NCI-H2227 (cell line): ENCODE measurements around the gene SALL1.
A peak's percentile ranks its signal among the peaks of the same experiment; 100 is the strongest.

Experiments
- DNase-seq: peaks from one replicate; lab custom pipeline; 2025; ENCODE audit not compliant: unreplicated experiment; lab: John Stamatoyannopoulos, UW

The SALL1 gene

DNA sequence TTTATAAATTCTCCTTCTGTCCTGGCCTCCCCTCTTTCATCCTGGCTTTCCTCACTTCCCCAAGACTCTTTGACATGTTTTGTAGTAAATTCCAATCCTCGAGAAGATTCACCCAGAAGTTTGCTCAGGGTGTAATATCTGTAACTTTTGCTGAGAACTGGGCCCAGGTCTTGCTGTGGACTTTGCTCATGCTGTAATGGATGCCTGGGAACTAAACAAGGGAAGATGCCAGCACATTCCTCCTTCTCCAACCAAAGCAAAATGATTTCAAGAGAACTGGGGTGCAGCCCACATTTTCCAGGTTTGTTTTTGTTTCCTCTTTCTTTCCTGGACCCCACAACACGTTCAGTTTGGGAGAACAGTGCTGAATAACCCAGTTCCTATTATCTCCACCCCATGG, 6.6 kb upstream of the SALL1 start:
- no peak for DNase-seq

DNA sequence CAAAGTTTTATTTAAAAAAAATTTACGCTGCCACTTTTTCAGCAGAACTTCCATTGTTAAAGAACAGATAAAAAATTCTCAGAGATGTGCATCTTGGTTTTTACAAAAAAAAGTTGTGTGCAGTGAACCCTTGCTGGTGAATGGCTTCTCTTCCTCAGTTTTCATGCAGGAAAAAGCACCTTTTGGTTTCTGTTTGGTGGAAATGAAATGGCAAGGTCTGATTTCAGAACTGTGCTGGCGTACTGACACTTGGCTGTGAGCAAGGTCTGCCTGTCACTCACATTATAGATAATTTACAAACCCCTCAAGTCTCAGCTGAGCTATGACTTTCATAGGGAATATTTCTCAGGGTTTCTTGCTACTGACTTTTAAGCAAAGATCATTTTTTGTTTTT, 5.7 kb upstream of the SALL1 start:
- no peak for DNase-seq

DNA sequence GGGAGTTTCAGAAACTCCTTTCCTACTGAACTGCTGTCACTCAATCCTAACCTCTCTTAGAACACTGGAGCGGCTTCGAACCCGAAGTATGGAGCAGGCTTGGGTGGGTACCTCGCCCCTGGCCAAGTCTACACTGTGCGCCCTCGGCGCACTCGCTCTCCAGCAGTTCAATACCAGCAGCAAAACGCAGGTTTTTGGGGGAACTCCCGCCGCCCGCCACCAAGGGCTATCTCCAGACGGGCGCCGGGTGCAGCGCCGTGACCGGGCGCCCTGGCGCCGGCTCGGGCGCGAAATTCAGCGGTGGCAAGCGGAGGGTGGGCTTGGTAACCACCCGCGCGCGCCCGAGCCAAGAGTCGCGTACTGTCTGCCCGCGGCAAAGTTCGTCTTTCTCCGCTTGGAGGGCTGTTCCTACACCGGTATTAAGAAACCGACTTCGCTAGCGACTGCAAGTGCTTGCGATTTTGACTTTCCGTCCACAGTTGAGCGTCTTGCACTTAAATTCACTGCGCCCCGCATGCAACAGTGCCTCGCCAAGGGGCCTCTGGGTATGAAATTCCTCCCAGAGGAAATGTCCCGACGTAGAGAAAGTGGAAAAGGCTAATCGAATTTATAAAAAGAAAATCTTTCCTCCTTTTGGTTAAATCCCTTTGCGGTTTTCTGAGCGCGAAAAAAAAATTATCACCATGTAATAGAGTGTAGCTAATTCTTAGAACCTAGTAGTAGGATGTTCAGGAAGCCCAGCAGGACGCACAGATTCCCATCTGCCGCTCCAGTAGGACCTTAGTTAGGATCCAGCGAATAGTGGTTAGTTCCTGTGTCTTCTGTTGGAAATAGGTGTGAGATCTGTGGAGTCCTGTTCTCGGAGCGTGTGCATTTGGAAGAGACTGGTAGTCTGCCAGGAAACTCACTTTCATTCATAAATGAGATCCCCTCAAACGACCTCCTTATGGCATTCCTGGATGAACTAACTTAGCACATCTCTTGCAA, 5.0 kb upstream of the SALL1 start:
- peak; percentile 22 for DNase-seq

DNA sequence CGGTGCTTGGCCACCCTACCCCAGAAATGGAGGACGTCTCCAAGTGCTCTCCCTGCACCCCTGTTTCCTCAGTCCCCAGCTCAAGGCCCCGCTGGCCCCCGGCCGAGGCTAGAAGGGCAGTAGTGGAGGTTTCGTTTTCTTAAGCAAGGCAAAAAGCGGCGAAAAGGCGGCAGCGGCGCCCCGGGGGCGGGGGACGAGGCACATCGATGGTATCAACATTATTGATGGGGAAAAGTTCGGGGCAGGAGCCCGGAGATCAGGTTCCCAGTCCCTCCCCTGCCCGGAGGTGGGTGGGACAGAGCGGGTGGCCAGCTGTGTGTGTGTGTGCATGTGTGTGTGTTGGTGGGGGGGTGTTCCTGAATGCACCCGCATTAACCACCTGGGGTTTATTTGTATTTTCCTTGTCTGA, 4.1 kb upstream of the SALL1 start:
- no peak for DNase-seq

DNA sequence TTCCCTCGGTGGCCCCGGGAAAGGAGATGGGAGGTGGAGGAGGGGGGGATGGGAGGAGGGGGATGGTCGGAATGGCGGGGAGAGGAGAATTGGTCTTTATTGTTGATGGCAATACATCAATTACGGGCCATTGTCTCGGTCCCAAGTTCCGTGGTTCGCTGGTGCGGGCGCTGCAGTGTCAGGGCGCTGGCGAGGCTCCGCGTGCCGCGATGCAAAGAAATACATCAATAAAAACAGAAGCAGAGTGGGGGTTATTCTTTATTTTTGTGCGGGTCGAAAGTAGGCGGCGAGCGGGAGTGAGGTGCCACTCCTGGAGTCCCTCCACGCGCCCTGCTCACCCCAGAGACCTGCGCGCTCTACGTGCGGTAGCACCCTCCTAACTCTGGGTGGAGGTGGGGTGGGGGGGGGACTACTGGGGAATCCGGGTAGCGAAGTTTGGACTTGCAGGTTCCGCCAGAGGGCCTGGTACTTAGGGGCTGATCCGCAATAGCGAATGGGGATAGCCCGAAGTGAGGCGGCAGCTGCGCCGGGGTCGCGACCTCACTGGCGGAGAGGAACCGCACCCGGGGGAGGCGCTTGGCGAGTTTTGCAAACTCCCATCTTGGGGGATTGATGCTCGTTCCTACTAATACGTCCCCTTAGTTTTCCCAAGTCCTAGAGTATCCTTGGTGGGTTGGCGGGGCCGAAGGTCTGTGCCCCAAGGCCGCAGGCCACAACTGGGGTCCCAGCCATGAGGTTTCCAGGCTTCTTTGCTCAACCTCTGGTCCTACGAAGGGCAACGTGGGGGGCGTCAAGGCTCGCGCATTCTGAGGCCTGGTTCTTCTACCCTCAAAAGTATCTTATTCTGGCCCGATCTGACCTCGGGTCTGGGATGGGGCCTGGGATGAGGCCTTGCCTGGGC, 3.5 kb upstream of the SALL1 start:
- no peak for DNase-seq

DNA sequence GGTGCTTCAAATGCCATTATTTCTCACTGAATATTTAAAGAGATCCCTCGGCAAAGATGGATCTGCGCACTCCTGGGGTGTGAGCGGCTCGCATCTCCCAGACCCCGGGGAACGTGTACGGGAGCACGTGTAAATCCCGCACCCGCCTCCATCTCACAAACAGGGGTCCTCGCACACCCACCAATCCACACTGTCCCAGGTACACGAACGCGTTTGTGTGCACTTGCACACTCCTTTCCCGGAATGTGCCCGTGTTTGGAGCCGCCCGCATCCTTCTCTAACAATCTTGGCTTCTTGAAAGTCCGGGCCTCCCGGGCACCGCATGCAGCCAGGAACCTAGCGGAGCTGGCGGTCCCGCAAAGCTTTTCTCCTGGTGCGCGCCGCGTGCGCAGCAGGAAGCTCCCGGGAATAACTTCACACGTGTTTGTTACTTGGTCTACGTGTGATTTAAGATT, 2.5 kb upstream of the SALL1 start:
- DNase-seq = no peak

DNA sequence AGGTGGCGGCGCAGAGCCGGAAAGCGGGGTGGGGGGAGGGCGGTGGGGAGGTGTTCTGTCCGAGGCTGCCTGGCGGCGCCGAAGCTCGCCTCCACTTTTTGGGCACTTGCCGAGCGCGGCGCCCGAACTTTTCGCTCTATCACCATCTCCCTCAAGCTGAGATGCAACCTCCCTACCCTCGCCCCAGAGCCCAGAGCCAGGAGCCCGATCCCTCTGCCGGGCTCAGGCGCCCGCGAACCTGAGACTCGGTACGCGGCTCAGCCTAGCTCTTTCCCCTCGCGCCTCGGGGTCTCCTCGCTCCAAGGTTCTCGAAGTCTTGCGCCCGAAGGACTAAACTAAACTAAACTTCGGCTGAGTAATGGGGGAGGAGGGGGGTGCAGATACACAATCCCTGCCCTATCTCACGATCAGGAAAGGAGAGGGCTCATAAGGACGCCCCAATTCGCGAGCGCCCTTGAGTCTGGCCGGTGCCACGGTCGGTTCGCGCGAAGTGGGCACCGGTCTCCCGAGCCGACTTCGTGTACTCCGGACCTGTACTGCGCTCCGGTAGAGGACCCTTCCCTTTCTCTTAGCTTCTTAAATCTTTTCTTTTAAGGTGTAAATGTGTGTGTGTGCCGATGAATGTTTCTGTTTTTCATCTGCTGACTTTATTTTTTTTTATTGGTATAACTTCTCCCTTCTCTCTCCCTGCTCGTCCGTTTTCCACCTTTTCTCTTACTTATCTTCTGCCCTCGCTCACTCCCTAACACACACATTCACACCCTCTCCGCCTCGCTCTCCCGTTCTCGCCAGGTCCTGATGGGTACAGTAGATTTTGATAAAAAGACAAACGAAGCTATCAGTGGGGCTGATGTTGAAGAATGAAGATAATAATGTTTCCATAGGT, 1.9 kb upstream of the SALL1 start:
- peak; percentile 41 for DNase-seq

DNA sequence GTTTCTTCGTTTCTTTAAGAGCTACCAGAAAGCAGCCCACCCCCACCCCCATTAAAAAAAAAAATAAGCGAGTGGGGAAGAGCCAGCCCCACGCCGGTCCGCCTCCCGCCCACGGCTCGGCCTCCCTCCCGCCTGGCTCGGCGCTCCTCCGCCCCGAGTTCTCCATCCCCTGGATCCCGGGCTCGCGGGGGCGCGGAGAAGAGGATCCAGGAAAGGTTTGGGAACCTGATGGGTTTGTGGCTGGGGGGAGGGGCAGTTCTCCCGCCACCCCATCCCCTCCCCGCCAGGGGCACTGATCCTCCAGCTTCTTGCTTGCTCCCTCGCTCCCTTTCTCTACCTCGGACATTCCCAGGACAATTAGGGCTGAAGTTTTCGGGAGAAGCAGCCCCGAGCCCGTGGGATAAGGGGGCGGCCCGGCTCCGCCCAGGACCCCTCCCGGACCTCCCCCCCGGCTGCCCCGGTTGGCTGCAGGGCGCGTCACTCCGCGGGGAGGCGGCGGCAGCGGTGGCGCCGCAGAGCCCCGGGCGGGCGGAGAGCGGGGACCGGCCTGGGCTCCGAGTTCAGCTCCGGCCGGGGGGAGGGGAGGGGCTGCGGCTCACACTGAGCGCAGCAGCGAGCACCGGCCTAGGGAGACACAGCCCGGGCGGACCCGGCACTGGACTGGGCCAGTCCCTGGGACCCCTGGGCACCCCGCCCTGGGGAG, 1.0 kb upstream of the SALL1 start:
- peak; percentile 84 for DNase-seq

DNA sequence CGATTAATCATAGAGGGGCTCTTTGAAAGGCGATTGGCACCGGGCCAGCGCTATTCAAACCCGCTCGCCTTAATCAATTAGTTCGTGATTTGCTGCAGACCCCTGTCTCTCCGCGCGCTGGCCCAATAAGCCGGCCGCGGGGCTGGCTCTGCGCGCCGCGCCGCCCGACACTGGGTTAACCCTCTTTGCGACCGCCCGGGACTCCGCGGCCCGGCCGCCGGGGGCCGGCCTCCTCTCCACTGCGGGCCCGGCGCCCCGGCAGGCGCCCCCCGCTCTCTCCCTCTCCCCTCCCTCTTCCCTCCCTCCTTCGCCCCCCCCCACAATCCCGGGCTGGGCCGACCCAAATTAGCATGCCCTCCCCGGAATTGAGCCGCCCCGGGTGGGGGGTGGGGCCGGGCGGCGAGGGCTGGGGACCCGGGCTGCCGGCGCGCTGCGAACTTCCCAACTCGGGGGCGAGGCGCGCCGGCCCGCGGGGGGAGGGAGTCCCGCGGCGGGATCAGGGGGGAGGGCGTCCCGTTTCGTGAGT, 428 bp upstream of the SALL1 start:
- peak; percentile 88 for DNase-seq

DNA sequence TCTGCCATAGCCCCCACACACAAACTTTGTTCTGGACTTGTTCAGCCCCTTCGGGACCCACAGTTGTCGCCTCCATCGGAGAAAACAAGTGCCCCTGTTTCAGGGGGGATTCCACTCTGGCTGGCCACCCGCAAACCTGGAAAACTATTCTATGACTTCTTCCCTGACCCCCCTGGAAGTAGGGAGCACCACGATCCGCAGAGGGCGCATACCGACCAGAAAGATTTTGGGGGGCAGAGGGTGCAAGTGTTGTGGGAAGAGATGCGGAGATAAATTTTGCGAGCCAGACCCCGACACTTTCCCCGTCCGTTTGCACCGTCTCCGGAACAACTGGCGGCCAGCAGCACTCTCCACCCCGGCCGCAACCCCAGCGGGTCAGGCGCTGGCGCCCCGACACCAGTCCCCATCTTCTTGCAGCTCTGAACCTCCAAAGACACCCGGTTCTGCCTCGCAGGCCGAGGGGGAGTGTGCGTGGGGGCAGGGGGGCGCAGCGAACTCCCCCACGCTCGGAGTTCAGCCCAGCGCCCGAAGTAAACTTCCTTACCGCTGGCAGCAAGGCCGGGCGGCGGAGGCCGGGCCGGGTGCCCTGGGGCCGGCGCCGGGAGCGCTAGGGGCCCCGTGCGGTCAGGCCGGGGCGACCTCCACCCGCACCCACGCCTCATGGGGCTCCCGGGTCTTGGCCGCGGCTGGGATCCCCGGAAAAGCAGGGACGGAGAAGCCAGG, 744 bp downstream of the SALL1 start:
- DNase-seq = no peak

DNA sequence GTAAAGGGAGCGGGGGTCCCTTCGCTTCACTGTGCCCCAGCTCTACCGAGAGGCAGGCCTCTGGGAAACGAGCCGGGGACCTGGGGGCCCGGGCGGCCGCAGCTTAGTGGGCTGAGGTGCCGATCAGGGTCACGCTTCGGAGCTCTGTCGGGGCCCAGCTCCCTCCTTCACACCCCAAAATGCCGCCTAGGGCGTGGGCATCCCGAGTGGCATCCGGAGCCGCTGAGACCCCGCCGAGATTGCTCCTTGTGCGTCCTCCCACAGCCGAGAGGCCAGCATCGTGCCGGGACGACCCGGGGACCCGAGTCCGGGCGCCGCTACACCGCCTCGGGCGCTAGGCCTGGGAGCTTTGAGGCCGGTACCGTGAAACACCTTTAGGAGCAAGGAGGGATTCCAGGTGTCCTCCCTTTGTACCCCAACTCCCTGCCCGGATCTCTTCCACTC, 1.3 kb downstream of the SALL1 start:
- DNase-seq = no peak

DNA sequence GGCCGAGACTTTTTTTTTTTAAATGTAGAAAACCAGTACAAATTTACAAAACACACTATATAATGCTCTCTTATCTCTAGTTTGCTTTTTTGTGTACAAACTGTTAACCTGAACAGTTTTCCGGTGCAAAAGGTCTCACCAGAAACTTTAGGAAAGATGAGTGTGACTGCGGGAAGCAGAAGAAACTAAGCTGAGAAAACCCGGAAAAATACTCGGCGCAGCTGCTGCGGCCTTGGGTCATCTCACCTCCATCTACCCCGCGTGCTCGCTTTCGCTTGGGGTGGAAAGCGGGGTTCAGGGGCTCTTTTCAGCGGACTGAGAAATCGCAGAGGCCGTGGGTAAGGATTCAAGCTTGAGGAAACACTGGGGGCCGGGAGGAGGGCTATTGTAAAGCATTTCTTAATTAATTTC, 1.8 kb downstream of the SALL1 start:
- no peak for DNase-seq

DNA sequence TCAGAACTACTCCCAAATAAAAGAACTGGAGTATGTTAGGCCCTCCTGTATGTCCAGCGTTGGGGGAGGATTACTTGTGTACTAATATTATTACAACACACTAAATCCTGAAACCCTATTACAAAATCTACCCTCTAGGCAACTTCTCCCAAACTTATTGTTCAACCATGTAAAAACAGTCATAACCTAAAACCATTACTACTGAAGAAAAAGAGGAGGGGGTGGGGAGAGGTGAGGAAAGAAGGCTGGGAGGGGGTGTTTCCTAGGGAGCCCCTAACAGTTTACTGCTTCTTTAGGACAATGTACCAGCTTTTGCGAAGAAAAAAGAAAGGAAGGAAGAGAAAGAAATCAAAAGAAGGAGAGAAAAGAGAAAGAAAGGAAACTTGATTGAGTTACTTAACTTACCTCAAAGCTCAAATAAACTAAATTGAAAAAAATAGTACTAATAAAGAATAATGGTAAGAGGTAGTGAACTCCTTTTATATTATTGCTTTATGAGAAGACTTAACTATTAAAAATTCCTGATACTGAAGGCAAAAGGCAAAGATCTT, 2.3 kb downstream of the SALL1 start:
- no peak for DNase-seq

DNA sequence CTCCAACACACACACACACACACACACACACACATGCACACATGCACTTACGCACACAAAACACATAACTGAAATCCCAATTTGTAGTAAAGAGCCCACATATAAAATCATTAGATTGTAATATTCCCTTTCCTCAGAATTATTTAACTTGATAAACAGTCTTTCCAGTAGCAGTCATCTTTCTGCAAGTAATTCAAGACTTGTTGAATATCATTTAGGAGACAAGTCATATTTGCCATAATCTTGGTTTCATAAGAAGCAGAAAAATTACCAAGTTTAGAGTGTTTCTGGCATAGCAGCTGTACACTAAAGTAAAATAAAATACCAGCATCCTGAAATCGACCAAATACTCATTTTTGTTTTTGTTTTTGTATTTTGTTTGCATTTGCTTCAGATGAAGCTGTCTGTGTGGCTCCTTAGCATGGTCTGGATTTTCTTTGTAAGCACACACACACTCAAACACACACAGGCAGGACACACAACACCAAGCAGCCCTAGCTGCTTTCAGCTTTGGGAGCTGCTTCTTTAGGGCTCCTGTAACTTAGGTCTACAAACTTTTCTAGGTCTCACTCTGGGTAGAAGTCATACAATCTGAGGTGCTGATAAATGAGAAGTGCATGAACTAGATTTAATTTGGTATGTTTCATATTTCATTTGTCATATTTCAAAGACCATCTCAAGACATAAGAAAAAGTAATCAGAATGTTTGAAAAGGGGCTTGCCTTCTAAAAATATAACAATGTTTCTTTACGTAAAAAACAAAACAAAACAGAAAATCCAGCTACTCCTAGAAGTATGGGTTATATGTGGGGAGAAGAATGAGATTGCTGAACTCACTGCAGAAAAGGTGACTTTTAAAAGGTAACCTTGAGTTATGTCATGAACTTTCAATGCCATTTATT, 3.0 kb downstream of the SALL1 start:
- no peak for DNase-seq

DNA sequence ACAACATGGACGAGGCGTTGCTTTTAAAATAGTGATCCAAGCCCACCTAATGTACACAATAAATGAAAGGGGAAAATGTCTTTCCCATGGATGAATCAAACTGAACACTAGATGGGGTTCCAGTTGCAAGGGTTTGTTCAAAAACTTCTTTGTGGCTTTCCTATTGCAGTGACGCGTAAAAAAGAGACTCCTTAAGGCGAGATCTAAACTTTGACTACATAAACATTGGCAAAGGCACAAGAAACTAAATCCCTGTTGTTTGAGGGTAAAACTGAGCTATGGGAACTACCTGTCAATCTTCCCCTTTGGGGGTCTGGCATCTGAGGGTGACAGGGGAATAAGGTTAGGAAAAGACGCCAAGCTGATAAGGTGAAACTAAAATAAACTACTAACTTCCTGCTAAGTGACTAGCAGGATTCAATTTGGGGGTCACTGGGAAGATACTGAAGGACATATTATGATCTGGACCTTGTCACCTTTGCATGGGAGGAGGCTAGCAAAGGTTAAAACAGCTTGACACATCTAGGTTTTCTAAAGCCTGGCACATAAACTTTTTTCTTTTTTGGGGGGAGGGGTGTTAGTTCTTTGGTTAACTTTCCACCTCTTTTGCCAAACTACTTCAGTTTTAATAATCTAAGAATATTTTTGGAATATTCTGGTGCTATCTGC, 4.7 kb downstream of the SALL1 start:
- DNase-seq = no peak

DNA sequence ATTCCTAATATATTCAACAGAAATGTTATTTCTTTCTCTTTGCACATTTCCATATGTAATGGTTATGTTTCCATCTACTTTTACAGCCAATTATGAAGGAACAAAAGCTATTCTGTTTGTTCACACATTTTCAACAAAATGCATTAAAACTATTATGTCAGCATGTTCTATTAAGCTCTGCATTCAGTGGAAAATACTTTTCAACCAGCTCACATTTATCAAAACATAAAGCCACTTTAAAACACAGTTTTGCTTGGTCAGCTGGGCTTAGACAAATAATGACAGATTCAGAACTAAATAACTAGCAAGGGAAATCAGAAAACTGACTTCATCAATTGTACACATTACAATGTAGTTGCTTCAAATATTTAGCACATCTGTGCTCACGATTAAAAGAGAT, 6.9 kb downstream of the SALL1 start:
- DNase-seq = no peak
